HG03520 (cell line): ENCODE measurements around the gene TINAGL1.

ENCODE experiments used
- ATAC-seq: cut with Tn5 transposase; IDR thresholded peaks from one replicate; pipeline ENCODE4 v1.9.1; 2021; ENCODE audit warnings: mild to moderate bottlenecking, moderate library complexity; ENCODE audit not compliant: unreplicated experiment

The TINAGL1 gene, protein sequence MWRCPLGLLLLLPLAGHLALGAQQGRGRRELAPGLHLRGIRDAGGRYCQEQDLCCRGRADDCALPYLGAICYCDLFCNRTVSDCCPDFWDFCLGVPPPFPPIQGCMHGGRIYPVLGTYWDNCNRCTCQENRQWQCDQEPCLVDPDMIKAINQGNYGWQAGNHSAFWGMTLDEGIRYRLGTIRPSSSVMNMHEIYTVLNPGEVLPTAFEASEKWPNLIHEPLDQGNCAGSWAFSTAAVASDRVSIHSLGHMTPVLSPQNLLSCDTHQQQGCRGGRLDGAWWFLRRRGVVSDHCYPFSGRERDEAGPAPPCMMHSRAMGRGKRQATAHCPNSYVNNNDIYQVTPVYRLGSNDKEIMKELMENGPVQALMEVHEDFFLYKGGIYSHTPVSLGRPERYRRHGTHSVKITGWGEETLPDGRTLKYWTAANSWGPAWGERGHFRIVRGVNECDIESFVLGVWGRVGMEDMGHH

DNA sequence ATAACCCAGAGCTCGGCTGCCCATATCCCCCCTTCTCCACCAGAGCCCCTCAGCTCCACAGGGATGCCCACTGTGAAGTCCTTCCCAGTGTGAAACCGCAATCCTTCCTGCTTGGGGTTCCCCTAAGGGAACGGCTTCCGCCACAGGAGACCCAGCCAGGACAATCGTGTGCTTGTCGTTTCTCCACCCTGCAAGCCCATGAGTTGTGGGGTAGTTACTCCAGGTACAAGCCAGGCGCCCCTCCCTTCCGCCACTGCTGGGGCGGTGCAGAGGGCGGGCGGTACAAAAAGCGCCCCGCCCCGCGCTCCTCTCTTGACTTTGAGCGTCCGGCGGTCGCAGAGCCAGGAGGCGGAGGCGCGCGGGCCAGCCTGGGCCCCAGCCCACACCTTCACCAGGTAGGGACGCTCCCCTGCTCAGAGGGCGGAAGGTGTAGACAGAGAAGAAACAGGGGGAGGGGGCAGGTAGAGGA lies at the start of gene TINAGL1:
Gene TINAGL1 (plus strand): TSS at position 315 of the 469 bp plus-strand sequence. CDS start 634 bp downstream, outside the sequence.
- ATAC-seq: no peak

DNA sequence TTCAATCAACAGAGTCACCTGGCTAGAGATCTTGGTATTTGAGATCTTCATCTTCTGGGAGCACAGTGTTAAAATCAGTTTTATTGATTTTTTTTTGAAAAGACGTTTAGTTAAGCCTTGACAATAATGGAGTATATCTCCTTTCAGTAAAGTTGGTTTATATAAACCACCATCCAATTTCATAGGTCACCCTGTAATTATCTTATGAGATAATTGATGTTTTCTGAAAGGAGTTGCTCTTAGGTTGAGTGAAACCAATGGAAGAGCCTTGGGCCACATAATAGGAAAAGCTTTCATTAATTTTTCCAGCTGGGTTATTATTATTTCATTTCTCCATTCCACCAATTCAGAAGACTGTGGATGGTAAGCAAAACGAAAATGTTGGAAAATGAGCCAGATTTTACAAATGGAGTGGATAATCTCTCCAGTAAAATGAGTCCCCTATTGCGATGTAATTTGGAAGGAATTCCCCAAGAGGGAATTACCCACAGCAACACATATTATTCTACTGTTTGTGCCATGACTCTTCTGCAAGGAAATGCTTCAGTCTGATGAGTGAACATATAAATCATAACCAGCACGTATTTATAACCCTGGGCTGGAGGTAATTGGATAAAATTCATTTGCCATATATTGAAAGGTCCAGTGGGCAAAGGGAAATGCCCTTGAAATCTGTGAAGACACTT lies 46.2 kb upstream of the TINAGL1 start:
- ATAC-seq: no peak

DNA sequence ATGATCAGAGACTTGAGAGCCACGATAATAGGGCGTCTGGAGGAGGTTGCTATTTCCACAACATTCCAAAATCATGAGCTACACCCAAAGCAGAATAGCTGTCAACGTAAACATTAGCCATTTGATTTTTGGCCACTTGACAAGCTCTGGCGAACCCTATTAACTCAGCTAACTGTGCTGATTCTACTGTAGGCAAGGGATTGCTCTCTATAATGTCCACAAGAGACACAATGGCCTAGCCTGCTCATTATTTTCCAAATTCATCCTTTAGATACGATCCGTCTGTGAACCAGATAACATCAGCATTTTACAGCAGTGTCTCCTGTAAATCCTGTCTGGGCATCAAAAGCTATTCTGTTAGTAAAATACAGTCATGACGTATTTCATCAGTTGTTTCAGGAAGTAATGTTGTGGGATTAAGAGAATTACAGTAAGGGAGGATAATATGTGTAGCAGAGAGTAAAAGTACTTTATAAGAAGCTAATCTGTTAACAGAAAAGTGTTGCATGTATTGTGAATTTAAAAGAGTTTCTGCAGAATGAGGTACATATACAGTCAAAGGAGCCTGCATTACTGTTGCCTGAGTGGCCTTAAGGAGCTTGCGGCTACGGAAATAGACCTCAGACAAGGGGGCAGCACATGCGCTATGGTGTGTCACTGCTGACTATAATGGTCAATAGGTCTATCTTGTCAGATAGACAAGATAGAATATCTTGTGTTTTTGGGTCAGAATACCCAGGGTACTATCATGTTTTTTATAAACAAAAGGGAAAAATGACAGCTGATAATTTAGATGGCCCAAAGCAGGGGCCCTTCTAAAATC lies 44.9 kb upstream of the TINAGL1 start:
- no peak for ATAC-seq

DNA sequence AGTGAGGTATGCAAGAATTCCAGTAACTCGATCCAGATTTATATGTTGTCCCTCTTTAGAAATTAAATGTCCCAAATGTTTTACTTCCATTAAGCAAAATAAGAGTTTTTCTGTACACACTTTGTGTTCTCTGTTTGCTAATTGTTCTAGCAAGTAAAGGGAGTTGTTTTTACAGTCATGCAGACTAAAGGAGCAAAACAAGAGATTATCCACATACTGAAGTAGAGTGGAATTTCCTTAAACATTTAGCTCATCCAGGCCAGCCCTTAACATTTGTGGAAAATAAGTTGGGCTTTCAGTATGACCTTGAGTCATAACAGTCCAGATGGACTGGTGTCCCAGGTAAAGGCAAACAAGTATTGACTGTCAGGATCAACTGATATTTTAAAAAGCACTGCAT lies 44.1 kb upstream of the TINAGL1 start:
- no peak for ATAC-seq

DNA sequence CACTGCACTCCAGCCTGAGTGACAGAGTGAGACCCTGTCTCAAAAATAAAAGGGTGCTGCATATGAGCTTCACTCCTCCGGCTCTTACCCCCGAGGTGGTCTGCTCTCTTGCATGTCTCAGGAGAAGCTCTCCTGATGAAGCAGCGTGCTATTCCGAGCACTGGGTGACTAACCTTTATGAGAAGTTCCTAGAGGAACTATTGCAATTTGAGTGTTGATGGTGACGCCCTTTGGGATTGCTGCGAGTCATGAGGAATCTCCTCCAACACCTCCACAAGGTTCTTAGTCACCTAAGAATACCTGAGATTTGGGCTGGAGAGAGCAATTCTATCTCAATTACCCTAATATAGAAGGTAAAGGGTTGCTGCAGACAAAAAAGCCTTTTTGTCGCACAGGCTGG lies 40.8 kb upstream of the TINAGL1 start:
- ATAC-seq: no peak

DNA sequence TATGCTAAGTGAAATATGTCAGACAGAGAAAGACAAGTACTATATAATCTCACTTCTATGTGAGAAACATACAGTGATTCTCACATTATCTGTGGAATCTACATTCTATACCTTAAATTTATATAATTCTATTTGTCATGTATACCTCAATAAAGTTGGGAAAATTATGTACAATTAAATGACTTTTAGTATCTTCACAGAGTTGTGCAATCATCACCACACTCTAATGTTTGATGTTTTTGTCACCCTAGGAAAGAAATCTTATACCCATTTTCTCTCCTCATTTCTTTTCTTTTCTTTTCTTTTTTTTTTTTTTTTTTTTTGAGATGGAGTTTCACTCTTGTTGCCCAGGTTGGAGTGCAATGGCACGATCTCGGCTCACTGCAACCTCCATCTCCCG lies 37.0 kb upstream of the TINAGL1 start:
- ATAC-seq: no peak

DNA sequence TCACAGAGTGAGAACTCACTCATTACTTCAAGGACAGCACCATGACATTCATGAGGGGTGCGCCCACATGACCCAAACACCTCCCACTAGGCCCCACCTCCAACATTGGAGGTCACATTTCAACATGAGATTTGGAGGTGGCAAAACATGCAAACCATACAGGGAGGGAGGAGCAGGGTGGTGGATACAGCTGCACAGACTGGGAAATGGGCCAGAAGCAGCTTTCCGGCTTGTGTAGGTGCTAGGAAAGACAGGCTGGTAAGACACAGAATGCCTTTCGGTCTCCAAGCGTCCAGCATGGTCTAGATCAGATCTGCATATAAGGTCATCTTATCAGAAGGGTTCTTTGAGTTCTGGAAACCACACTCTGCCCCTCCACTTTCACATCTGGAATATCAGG lies 35.1 kb upstream of the TINAGL1 start:
- no peak for ATAC-seq

DNA sequence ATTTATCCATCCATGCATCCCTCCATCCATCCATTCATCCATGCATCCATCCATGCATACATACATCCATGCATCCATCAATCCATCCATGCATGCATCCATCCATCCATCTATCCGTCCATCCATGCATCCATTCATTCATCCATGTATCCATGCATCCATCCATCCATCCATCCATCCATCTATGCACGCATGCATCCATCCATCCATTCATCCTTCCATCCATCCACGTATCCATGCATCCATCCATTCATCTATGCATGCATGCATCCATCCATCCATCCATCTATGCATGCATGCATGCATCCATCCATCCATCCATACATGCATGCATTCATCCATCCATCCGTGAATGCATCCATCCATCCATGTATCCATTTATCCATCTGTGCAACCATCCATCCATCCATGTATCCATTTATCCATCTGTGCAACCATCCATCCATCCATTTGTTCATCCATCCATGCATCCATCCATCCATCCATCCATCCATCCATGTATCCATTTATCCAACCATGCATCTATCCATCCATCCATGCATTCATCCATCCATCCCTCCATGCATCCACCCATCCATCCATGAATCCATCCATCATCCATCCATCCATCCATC lies 30.3 kb upstream of the TINAGL1 start:
- no peak for ATAC-seq

DNA sequence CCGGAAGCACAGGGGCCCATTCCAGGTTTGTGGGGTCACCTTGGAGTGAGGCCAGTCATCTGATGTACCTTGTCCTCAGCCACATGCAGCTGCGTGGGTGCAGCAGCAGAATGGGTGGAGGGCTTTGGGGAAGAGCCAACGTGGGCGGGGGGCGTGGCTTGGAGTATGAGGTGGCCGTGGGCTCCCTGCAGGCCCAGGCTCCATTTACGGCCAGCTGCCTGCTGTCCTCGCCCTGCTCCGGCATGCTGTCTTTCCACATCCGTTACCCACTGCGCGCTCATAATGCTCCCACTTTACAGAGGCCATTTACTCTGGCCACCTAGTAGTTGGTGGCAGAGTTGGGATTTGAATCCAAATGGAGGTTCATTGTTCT lies 27.8 kb upstream of the TINAGL1 start:
- no peak for ATAC-seq

DNA sequence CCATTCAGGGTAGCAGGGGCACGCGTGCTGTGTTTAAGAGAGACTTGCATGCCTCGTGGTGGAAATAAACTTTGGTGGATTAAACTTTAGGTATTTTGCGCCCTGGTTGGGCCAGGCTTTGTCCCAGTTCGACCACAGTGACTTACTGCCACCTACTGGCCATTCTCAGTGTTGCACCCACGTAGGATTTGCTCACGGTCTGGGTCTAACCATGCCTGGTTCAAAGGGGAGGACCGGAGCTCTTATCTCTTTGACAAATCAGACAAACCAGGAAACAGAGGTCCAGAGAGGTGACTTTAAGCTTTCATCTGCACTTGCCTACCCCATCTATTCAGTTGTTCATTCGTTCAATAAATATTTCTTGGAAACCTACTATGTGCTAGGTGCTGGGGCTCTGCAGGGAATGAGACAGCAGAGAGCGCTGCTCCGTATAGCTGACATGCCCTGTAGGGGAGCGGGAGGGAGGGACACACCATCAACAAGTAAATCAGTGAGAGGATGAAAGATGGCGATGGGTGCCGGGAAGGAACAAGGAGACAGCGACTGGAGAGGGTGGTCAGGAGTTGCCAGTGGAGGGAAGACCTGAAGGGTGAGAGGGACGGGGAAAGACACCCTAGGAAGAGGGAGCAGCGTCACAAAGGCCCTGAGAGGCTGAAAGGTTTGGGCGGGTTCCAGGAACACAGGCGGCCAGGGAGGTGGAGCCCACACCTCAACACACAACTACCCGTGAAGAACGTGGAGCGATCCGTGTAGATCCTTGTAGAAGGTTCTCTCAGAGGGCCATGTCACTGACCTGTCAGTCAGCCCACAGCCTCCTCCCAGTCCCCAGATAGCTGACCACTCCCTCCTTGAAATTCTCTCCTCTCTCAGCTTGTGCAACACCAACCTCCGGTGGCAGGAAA lies 27.2 kb upstream of the TINAGL1 start:
- ATAC-seq: peak; percentile 73

DNA sequence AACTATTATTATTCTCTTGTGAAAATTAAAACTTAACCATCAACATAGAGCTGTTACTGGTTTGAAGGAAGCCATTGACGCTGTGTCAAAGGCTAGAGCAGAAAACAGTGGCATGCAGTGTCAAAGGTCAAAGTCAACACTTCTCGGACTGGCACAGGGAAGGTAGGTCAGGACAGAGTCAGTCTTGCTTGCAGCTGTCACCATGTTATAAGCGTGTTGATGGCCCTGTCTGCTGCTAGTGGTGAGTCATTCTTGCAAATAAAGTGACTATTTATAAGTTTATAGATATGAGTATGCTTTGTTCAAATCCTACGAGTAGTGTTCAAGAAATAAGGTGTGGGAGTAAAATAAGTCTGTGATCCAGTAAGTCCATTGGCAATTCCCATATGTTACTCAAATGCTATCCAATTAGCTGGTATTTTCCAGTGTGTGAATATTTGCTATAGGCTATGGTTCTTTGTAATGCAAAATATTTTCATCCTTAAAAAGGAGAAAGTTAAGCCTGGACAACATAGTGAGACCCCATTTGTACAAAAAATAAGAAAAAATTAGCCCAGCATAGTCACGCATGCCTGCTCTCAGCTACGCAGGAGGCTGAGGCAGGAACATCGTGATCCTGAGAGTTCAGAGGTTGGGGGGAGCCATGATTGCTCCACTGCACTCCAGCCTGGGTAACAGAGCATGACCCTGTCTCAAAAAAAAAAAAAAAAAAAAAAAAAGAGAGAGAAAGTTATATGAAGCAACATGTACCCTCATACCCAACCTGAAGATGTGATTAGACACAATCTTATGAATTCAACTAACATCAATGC lies 26.3 kb upstream of the TINAGL1 start:
- ATAC-seq: no peak

DNA sequence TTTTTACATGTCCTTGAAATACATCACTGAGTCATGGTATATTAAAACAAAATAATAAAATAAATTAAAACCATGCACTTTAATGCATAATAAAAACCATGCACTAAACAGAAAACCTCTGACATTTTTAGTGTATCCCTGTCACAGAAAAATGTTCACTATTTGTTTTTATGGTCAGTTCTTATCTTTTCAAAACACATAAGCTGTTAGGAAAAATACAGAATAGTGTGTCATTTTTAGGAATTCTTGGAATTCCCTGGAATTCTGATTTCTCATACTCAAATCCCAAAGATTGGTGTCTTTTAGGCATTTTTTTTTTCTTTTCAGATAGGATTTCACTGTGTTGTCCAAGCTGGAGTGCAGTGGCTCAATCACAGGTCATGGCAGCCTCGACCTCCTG lies 25.1 kb upstream of the TINAGL1 start:
- no peak for ATAC-seq

DNA sequence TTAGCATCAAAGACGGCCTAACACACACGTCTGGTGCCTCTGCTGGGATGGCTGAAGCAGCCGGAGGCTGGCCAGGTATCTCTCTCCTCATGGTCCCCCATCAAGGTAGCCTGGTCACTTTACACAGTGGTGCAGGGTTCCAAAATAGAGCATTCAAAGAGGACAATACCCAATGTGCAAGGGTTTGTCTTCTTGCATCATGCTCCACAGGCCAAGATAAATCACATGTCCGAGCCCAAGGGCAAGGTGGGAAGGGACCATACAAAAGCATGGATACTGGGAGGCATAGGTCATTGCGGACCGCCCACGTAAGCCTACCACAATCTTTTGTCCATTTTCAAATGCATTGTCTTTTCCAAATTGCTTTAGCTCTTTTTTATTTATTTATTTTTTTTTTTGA lies 23.8 kb upstream of the TINAGL1 start:
- ATAC-seq: no peak

DNA sequence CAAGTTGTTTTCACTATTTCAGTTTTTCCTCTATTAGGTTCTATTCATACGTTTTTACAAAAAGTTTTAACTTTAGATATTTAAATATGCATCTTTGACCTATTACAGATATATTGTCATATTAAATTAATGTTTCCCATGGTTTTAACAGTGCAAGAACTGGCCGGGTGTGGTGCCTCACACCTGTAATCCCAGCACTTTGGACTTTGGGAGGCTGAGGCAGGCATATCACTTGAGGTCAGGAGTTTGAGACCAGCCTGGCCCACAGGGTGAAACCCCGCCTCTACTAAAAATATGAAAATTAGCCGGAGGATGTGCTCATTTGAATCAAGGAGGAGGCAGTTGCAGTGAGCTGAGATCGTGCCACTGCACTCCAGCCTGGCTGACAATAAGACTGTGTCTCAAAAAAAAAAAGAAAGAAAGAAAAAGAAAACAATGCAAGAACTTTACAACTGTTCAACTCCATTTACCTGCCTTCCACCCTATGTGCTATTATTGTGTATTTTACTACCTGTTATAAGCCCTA lies 19.8 kb upstream of the TINAGL1 start:
- ATAC-seq: no peak

DNA sequence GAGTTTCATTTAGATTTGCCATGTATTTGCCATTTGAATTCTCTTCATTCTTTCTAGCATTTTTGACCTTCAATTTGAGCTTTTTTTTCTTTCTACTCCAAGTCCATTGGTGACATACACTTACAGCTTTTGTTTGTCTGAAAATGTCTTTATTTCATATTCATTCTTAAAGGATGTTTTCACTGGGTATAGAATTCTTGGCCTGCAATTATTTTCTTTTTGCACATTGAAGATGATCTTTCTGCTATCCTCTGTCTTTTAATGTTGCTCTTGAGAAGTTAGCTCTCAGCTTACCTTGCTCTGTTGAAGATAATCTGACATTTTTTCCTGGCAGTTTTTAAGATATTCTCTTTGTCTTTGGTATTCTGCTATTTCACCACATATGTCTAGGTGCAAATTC lies 16.6 kb upstream of the TINAGL1 start:
- no peak for ATAC-seq

DNA sequence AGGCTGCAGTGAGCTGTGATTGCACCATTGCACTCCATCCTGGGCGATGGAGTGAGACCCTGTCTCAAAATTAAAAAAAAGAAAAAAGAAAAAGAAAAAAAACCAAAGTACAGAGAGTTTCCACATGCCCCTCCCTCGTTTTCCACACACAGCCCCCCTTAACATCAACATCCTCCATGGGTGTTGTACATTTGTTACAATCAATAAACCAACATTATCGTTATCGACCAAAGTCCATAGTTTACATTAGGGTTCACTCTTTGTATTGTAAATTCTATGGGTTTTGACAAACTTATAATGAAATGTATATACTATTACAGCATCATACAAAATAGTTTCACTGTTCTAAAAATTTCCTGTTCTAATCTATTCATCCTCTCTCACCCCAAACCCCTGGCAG lies 15.9 kb upstream of the TINAGL1 start:
- ATAC-seq: no peak

DNA sequence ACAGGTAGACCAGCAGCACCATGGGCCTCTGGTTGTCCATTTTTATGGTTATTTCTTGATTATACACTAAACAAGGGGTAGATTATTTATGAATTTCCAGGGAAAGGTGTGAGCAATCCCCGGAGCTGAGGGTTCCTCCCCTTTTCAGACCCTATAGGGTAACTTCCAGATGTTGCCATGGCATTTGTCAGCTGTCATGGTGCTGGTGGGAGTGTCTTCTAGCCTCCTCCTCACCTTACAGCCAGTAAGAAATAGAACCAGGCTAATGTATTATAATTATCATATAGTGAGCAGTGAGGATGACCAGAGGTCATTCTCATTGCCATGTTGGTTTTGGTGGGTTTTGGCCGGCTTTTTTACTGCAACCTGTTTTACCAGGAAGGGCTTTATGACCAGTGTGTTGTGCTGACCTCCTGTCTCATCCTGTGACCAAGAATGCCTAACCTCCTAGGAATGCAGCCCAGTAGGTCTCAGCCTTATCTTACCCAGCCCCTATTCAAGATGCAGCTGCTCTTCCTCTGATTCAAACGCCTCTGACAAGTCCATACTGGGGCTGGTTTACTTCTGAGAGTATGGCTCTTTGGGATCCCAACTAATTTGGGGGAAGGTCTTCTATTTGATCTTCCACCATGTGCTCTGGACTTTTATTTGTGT lies 13.5 kb upstream of the TINAGL1 start:
- ATAC-seq: no peak

DNA sequence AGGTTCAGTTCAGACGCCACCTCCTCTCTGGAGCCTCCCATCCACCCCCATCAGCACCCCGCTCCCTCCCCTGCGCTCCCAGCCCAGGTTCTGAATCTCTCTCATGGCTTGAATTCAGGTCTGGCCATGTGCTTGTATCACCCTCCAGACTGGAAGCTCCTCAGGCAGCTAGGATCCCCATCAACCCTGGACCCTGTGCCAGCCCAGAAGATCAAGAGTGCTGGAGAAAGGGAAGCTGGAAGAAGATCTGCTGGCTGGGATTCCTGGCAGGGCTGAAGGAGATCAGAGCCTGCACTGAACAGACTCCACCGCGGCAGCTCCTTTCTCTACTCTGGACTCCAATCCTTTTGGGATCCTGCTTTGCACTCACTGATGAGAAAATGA lies 11.7 kb upstream of the TINAGL1 start:
- no peak for ATAC-seq
